GM21737 (cell line): ENCODE data around the gene MID2.
"Not testable (repeated sequence)": the region's sequence is repeated elsewhere in the genome, so short reads cannot be mapped to it uniquely, and the experiment has no call there.

ENCODE experiments used
- ATAC-seq: cut with Tn5 transposase; IDR thresholded peaks from one replicate; pipeline ENCODE4 v1.9.1; 2021; ENCODE audit warnings: mild to moderate bottlenecking, moderate library complexity; ENCODE audit not compliant: unreplicated experiment

Gene MID2

DNA sequence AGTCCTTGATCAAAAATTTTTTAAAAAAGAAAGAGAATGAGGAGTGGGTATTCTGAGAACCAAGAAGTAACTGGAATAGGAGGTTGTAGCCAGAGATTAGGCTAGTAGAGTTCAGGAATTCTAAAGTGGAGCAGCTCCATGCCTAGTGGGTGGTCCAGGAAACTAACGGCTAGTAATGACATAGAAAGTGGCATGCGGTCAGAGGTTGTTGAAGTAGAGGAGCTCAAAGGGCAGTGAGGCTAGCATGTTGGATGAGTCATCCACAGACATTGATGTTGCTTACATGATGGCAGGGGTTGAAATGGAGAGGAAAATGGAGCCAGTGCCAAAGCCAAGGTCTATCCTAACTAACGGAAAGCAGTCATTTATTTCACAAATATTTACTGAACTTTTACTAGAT lies 114.4 kb downstream of the MID2 start:
- ATAC-seq: no peak

DNA sequence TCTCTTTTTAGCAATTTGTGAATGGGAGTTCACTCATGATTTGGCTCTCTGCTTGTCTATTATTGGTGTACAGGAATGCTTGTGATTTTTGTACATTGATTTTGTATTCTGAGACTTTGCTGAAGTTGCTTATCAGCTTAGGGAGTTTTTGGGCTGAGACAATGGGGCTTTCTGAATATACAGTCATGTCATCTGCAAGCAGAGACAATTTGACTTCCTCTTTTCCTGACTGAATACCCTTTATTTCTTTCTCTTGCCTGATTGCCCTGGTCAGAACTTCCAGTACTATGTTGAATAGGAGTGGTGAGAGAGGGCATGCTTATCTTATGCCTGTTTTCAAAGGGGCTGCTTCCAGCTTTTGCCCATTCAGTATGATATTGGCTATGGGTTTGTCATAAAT lies 129.7 kb downstream of the MID2 start:
- not testable (repeated sequence) for ATAC-seq

- no peak for ATAC-seq
Measured at GRCh38 chrX:107968623-107969022, 143.0 kb downstream of the MID2 start.

- no peak for ATAC-seq
Measured at GRCh38 chrX:107970073-107970472, 144.4 kb downstream of the MID2 start.

- no peak for ATAC-seq
Measured at GRCh38 chrX:107971636-107972035, 146.0 kb downstream of the MID2 start.
